UCSD-AML1 (cell line): ENCODE measurements around the gene OTOG.

Source experiments
- DNase-seq: peaks from one replicate; lab custom pipeline; 2025; ENCODE audit not compliant: unreplicated experiment; lab: John Stamatoyannopoulos, UW

OTOG gene

DNA sequence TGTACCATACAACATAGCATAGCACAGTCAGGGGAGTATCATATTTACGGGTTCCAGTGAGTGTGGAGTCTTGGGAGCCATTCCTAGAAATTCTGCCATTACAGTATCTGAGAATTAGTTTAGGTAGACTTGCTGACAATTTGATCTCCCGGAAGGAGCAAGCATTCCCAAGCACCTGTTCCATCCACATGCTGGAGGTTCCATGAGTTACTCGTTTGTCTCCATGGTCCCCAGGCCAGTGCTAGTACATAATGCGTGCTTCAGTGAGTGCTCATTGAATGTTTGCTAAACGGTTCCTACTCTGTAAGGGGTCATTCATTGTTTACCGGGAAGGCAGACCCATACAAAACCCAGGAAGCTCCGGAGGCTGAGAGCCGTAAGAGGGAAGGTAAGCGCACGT lies 144.9 kb downstream of the OTOG start:
- DNase-seq, result no peak

DNA sequence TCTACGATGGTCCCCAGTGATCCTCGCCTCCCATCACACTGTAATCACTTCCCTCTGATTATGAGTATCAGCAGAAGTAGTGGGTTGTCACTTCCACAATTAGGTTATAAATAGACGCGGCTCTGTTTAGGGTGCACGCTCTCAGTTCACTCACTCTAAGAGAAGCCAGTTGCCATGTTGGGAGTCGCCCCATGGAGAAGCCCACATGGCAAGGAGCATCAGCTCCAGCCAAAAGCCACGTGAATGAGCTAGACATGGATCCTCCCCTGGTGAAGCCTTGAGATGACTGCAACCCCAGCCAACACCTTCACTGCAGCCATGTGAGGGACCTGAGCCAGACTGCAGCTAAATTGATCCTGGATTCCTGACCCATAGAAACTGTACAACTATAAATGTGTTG lies 145.9 kb downstream of the OTOG start:
- DNase-seq, result no peak

- DNase-seq, result no peak
These were observed 146.5 kb downstream of the OTOG start for GRCh38 chr11:17693531-17693930.

DNA sequence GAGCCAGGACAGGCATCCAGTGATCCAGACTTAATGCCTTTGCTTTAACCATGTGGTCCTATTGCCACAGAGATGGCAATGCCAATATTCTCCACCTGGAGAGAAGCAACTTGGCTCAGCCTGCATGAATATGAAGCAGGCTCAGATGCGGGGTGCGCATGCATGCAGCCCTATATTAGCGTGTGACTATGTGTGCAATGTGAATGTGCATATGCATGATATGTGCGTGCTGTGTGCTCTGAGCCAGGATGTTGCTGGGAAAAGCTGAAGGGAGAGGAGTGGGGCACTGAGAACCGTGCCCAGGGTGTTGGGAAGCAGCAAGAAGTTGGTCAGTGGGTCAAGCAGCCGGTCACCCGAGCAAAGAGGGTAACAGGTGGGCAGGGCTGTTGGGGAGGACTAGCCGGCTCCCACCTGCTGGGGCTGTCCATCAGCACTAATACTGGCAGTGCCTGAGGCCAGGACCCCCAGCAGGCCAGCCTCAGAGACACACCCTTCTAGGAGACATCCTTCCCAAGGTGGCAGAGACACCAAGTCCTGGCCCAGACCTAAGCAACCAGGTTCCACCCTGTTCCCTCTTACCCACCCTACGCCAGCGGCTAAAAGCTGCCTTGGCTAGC lies 147.5 kb downstream of the OTOG start:
- no peak for DNase-seq

- no peak for DNase-seq
These were observed 148.7 kb downstream of the OTOG start for GRCh38 chr11:17695454-17696441.

DNA sequence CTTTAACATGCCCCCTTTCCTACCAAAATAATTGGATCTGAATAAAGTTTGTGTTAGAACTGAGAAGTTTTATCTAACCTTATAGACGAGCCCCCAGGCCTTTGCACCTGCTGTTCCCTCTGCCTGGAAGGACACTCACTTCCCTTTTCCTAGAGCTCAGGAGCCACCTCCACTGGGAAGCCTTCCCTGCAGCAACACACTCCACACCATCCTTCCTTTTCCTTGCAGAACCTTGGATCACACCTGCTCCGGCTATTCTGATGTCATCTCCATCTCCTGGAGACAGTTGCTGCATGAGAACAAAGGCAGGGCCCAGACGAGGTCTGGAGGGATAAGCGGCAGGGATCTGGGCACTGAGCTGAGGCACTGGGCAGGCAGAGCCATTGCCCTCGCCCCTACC lies 149.7 kb downstream of the OTOG start:
- DNase-seq, result no peak
